Stimulated activated CD4-positive, alpha-beta T cell treated with anti-CD3 and anti-CD28 coated beads, Interleukin-1b, Interleukin-23, amount 100 ng/mL, for 48 hours (primary cell): ENCODE results near the gene PC.
A peak's percentile ranks its signal among the peaks of the same experiment; 100 is the strongest.

Experiments
- DNase-seq: peaks from one replicate; pipeline ENCODE4 v3.0.0-alpha.2; 2020

Gene PC

GRCh38 chr11:66953081-66953833 lies 4.9 kb downstream of the PC start:
- DNase-seq, result no peak

DNA sequence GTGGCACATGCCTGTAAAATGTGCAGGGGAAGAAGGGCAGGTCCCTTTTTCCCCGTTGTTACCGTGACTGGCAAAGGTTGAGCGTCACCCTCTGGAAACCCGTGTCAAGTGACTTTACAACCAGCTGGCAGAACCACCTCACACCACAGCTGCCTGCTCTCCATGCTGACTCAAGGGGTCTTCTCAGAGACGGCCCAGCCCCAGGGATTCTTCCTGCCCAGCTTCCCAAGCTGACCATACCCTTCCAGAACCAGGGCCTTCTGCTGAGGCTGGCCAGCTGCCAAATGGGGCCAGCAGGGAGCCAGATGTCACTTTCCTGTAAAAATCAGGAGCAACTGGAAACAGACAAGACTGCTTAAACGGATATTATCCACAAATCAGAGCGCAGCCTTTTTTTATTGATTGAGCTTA lies 6.3 kb downstream of the PC start:
- no peak for DNase-seq

GRCh38 chr11:66951135-66951534 lies 7.0 kb downstream of the PC start:
- no peak for DNase-seq

DNA sequence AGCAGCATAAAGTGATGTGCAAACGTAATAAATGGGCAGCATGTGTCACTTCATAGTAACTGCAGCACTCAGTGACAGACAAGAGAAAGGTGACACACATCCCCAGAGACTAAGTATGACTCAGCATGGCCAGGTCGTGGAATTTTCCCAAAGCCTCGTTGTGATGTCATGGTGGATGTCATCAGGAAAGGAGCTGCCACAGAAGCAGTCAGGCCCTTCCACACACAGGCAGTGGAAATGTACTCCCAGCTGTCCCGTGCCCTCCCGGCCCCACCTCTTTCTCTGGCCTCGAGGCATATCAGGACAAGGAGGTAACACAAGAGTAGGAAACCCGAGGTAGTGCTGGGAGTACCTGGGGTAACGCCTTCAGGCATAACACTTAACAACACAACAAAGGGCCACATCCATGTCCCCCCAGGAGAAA lies 8.1 kb downstream of the PC start:
- DNase-seq, result peak; percentile 54

- no peak for DNase-seq
These were observed 19.5 kb downstream of the PC start for GRCh38 chr11:66938582-66939135.

- DNase-seq, result no peak
These were observed 20.9 kb downstream of the PC start for GRCh38 chr11:66937193-66937733.

GRCh38 chr11:66936311-66936711 lies 21.9 kb downstream of the PC start:
- no peak for DNase-seq

DNA sequence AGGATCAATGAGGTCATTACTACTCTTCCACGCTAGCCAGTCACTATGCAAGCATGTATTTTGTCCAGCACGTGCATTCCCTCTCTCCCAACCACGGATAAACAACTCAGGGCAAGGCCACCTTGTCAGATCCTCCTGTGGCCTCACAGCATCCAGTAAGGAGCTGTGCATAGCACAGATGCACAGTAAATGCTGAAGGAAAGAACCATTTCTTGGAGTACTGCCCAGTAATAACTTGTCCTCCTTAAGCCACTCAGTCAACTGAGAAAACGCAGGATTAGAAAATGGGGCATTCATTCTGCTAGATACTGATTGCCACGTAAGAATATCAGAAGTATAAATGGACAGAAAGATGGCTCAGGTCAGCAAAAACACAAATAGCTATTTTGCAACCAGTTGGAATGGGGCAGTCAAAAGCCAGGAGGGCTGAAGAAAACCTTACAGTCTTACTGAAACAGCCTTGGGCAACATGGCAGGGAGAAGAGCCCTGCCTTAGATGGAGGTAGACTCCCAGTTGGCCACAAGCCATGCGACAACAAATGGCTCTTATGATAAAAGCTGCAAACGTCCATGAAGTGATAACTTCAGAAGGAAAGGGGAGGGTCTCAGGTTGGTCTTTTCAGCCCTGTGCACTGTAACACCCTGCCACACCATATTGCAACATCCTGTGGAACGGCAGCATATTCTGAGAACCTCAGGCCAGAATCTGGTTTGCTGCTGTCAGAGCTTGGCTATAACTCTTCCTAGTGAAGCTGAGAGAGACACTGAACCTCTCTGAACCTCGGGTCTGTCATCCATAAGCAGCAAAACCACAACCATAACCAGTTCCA lies 23.0 kb downstream of the PC start:
- DNase-seq, result no peak

GRCh38 chr11:66933531-66933930 lies 24.7 kb downstream of the PC start:
- no peak for DNase-seq

DNA sequence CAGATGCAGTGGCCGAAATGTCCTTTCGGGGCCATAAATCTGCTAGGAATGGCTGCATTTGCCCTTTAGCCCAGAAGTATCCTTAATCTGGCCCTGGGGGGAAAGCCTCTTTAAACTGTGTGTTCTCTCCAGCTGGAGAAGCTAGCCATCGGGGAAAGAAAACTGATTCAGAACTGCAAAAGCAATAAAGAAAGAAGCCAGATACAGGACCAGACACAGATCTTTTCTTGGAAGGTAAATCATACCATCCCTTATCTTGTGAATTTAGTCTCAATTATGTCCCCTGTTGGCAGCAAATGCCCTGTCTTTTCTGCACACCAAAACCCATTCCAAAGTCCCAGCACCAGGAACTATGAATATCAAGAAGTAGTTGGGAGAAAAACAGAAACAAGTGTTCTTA lies 25.6 kb downstream of the PC start:
- DNase-seq, result no peak

DNA sequence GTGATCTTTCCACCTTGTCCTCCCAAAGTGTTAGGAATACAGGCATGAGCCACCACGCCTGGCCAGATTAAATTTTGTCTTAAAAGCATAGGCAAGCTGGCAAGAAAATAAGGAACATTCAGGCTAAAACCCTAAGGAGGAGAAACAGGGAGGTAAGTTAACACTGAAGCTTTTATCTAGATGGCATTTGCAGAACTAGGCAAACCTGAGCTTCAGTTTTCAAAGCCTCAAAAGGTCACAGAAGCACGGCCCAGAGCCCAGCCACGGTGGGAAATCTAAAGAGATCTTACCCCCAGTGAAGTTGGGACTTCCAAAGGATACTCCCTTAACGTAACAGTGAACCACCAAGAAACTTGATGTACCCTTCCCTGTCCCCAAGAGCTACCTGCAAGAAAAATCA lies 28.4 kb downstream of the PC start:
- no peak for DNase-seq

GRCh38 chr11:66924272-66924671 lies 33.9 kb downstream of the PC start:
- DNase-seq, result no peak

GRCh38 chr11:66922551-66922950 lies 35.6 kb downstream of the PC start:
- no peak for DNase-seq

GRCh38 chr11:66920978-66921784 lies 37.0 kb downstream of the PC start:
- DNase-seq, result no peak

DNA sequence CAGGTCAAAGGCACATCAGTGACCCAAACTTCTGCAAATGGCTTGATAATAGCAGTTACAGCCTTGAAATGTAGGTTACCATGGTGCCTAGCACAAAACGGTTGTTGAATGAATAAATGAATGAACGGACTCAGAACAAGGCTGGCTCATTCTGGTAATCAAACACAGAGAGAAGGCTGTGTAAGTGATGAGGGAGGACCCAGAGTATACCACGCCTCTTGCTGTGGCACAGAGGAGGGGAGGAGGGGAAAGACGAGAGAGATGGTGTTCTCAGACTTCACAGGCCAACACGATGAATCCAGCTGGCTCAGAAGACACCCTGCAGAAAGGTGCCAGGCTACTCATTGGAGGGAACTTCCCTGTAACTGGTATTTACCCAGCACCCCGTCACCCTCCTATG lies 38.3 kb downstream of the PC start:
- DNase-seq, result no peak

- no peak for DNase-seq
These were observed 39.4 kb downstream of the PC start for GRCh38 chr11:66918741-66919140.

DNA sequence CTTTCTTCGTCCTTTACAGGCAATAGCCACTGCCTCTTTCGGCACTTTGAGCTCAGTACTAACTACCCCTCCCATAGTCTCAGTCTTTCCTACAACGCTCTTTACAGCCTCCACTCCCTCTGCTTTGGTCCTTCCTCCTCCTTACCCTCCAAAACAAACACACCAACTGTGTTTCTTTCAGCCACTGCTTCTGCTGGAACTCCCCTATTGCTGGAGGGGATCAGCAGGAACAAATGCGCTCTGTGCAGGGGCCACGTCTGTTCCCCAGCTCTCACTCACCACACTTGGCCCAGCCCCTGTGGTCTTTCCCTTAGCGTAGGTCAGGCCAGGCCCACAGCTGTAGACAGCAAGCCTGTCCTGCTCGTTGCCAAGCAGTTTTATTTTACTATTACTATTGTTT lies 42.3 kb downstream of the PC start:
- no peak for DNase-seq

- DNase-seq, result no peak
These were observed 42.9 kb downstream of the PC start for GRCh38 chr11:66915046-66915832.

DNA sequence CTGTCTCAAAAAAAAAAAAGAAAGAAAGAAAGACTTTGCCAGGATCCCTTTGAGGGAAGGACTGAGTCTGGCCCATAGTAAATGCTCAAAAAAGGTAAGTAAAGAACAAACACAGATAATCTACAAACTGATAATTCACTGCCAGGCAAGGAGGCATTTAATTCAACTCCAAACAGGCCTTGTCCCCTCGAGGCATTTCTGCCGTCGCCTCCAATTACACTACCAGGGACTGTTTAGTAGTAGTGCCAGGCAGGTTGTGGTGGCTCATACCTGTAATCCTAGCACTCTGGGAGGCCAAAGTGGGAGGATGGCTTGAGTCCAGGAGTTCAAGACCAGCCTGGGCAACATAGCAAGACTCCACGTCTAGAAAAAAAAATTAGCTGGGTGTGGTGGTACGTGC lies 43.7 kb downstream of the PC start:
- no peak for DNase-seq

DNA sequence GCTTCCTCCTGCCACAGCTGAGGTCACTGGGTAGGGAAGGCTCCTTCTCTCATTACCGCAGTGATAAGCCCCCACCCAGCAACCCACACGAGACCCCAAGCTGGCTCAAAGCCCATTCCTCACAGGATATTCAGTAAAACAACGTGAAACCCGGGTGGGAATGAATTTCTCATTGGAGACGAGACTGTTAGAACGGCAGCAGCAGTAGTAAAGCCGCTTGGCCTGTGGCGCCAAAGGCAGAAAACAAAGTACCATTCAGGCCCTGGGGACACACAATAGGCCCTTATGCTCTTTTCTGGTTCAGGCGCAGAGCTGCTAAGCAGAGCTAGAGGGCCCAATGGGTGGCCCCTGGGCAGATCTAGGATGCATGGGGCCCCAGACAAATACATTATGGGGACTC lies 45.3 kb downstream of the PC start:
- DNase-seq, result no peak

DNA sequence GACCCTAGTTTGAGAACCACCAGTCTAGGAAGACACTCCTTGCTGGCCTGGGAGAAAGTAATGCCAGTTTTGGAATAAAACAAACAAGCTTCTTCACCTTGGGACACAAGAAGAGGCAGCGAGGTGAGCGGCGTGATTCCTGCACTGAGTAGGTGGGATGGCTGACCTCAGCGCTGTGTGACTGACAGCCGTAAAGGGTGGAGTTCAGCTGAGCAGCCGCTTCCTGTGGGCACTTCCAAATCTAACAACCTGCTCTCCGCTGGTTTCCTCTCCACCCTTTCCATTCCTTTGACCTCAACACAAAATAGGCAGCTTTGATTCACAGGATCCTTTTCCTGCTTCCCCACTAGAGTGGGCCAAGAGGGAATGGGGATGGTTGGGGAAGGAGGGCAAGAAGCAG lies 45.8 kb downstream of the PC start:
- no peak for DNase-seq

GRCh38 chr11:66910669-66911068 lies 47.5 kb downstream of the PC start:
- DNase-seq, result no peak
